Ovary (tissue), 9 donors: Measurements from ENCODE around the gene ZCWPW1. TPM values are rescaled to one million over a fixed set of nuclear protein-coding genes. Genes with fewer than 3 reads are reported as not detected.

Experiments used
- DNase-seq, 5 donors: peaks; one replicate each; pipeline ENCODE4 v3.0.0-alpha.2; 2019 to 2020
- H3K27ac ChIP-seq, 2 donors: fragments of 200-600 bp; one replicate each; pipeline versions ENCODE4 v1.5.1 to v1.8.0; 2019 to 2022
- H3K27me3 ChIP-seq: fragments of 200-600 bp; one replicate; pipeline ENCODE4 v1.8.0; 2022
- H3K36me3 ChIP-seq: fragments of 200-600 bp; sonication (generic); one replicate; pipeline ENCODE4 v1.5.1; 2019
- H3K4me1 ChIP-seq: one replicate; pipeline ENCODE4 v1.8.1; 2013; ENCODE audit warnings: mild to moderate bottlenecking, moderate library complexity; ENCODE audit not compliant: insufficient read depth
- H3K4me3 ChIP-seq: fragments of 200-600 bp; sonication (generic); one replicate; pipeline ENCODE4 v1.5.1; 2017
- H3K9me3 ChIP-seq, 2 donors: fragments of 200-600 bp in 1 of 2; sonication (generic) in 1 of 2; one replicate each; pipeline versions ENCODE4 v1.5.1 to v1.8.1; 2013 to 2019; ENCODE audit warnings: mild to moderate bottlenecking in 1 of 2, moderate library complexity in 1 of 2
- CTCF ChIP-seq, 3 donors: fragments of 450-650 bp in 2 of 3; fragments of 200-600 bp in 1 of 3; IDR thresholded peaks; one replicate each; pipeline versions ENCODE4 v1.5.1 to v1.8.0; 2016 to 2022; ENCODE audit warnings: antibody characterized with exemption in 3 of 3, mild to moderate bottlenecking in 1 of 3
- EP300 ChIP-seq: sonication (generic); formaldehyde crosslinking; IDR thresholded peaks from one replicate; pipeline ENCODE4 v1.6.1; 2017; ENCODE audit warnings: antibody characterized with exemption
- POLR2A ChIP-seq: fragments of 450-650 bp; IDR thresholded peaks from one replicate; pipeline ENCODE4 v1.6.1; 2017; ENCODE audit warnings: antibody characterized with exemption, mild to moderate bottlenecking, moderate library complexity
- WGBS, 3 donors: extraction: QIAGEN DNeasy Blood & Tissue Kit in 1 of 3; methylation state at CpG; one replicate each; pipeline versions ENCODE4 v1.1.5 to v1.1.7; 2013 to 2017; 5-methylcytosine and 5-hydroxymethylcytosine counted together
- intact Hi-C, 4 donors: fragments of 100-400 bp; cut with DNase I; formaldehyde crosslinking; loops; one replicate each; pipeline versions ENCODE4 v1.11.0 to v1.15.1; 2022 to 2023
- polyA plus RNA-seq, 2 donors: library from polyadenylated mRNA; stranded (reverse); fragments of 200-250 nt in 1 of 2; fragments of 350-450 nt in 1 of 2; fragmentation: Illumina TruSeq in 1 of 2; extraction: RNeasy Lipid Tissue Mini Kit (QIAGEN cat#74804) in 1 of 2; gene quantifications; one replicate each; pipeline ENCODE4 v1.2.3, GENCODE V29; 2013 to 2014
- total RNA-seq, 7 donors: library from RNA; depleted of rRNA in 2 of 7; stranded (reverse); fragments of >200 nt in 2 of 7; fragmentation: NEBNext Ultra II Directional in 3 of 7; extraction: Animal tissue kit (Norgen Biotek cat#: 25700) in 3 of 7; gene quantifications; one replicate each; pipeline versions ENCODE4 v1.1.0 to v1.2.4, GENCODE V29; 2016 to 2023
- donor health status: DM: no; HTN: no; CAD: no; lungs with moderate emphysema.
- donor health status: DM: no; HTN: no; CAD: no.
- donor health status: Bipolar disorder and iron deficiency.
- donor health status: DM: yes; HTN: yes; CAD: no.
- donor health status: DM: no; HTN: no; CAD: no.
- donor health status: DM: yes; HTN: yes; CAD: no.

ZCWPW1 gene
- total and polyA plus RNA-seq, 9 donors, result 2.6 to 9.3 (median 6.2) TPM

GRCh38 chr7:100400656-100401055 lies 27.8 kb downstream of the ZCWPW1 start:
- Histone ChIP-seq H3K9me3 (no peaks in the 10 kb centered on the region), H3K27ac (no peak overlapping the region), H3K27me3 (no peaks in the 10 kb centered on the region), H3K36me3 (no peaks in the 10 kb centered on the region), H3K4me3 (no peak overlapping the region), H3K4me1 (peaks cover 4% of the 10 kb centered on the region)
- intact Hi-C loops, result loop anchor here in 1 of 4 donors (10.0 kb wide), 1 partner anchor 46 kb away; the partner anchor contains the start of gene PILRB
- DNase-seq, result no peak
- 83 to 88% (median 85%) methylated on average over 11 of the region's 11 CpGs for WGBS, 3 donors
- TF ChIP-seq EP300 (no peak), POLR2A (no peak), CTCF (IDR thresholded peaks at IDR 0.05) (no peak)

GRCh38 chr7:100400041-100400440 lies 28.5 kb downstream of the ZCWPW1 start:
- Histone ChIP-seq H3K27me3 (no peaks in the 10 kb centered on the region), H3K4me1 (peaks cover 4% of the 10 kb centered on the region), H3K27ac (no peak overlapping the region), H3K36me3 (no peaks in the 10 kb centered on the region), H3K9me3 (no peaks in the 10 kb centered on the region), H3K4me3 (no peak overlapping the region)
- TF ChIP-seq POLR2A (no peak), EP300 (no peak), CTCF (IDR thresholded peaks at IDR 0.05) (no peak)
- DNase-seq, result no peak
- intact Hi-C loops, result loop anchor here in 1 of 4 donors (10.0 kb wide), 1 partner anchor 45 kb away; the partner anchor contains the start of gene PILRB
- 79 to 88% (median 88%) methylated on average over 3 of the region's 3 CpGs for WGBS, 3 donors

GRCh38 chr7:100398239-100398638 lies 30.3 kb downstream of the ZCWPW1 start:
- H3K27ac ChIP-seq, result no peak overlapping the region
- H3K36me3 ChIP-seq, result no peaks in the 10 kb centered on the region
- DNase-seq, result no peak
- 32 to 47% (median 38%) methylated on average over 2 of the region's 2 CpGs for WGBS, 3 donors
- no peak overlapping the region for H3K4me3 ChIP-seq
- H3K4me1 ChIP-seq, result peaks cover 4% of the 10 kb centered on the region
- no peaks in the 10 kb centered on the region for H3K27me3 ChIP-seq
- intact Hi-C loops, result no loop called here
- no peak for TF ChIP-seq CTCF (IDR thresholded peaks at IDR 0.05)
- TF ChIP-seq POLR2A, result no peak
- no peak for TF ChIP-seq EP300
- H3K9me3 ChIP-seq, result no peaks in the 10 kb centered on the region

- intact Hi-C loops, result no loop called here
- no peaks in the 10 kb centered on the region for H3K9me3 ChIP-seq
- 69 to 72% (median 71%) methylated on average over 13 of the region's 13 CpGs for WGBS, 3 donors
- TF ChIP-seq CTCF (IDR thresholded peaks at IDR 0.05) (no peak), EP300 (no peak), POLR2A (no peak)
- H3K4me1 ChIP-seq, result peaks cover 4% of the 10 kb centered on the region
- no peak overlapping the region for H3K27ac ChIP-seq
- no peaks in the 10 kb centered on the region for H3K36me3 ChIP-seq
- DNase-seq, result no peak
- H3K27me3 ChIP-seq, result no peaks in the 10 kb centered on the region
- H3K4me3 ChIP-seq, result no peak overlapping the region
Measured at GRCh38 chr7:100397315-100398081, 31.0 kb downstream of the ZCWPW1 start.
